ENCODE measurements around the gene KNG1.

GRCh38 chr3:186790261-186790981 lies 73.3 kb downstream of the KNG1 start:
- TF ChIP-seq, protein P1, sequence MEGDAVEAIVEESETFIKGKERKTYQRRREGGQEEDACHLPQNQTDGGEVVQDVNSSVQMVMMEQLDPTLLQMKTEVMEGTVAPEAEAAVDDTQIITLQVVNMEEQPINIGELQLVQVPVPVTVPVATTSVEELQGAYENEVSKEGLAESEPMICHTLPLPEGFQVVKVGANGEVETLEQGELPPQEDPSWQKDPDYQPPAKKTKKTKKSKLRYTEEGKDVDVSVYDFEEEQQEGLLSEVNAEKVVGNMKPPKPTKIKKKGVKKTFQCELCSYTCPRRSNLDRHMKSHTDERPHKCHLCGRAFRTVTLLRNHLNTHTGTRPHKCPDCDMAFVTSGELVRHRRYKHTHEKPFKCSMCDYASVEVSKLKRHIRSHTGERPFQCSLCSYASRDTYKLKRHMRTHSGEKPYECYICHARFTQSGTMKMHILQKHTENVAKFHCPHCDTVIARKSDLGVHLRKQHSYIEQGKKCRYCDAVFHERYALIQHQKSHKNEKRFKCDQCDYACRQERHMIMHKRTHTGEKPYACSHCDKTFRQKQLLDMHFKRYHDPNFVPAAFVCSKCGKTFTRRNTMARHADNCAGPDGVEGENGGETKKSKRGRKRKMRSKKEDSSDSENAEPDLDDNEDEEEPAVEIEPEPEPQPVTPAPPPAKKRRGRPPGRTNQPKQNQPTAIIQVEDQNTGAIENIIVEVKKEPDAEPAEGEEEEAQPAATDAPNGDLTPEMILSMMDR (IDR thresholded peaks at IDR 0.05; ENCODE audit: control extremely low read depth in 1 of 3, insufficient read depth in 1 of 3, low read depth in 1 of 3, low read length in 3 of 3) = no peak
- TF ChIP-seq RNF2 (IDR thresholded peaks at IDR 0.05; ENCODE audit: borderline replicate concordance, low read depth, low read length, missing control alignments, poor library complexity, severe bottlenecking) = no peak
- peak; percentile 54 for TF ChIP-seq TAF1 (IDR thresholded peaks at IDR 0.05; ENCODE audit: low read depth, low read length)
- TF ChIP-seq RBBP5 (IDR thresholded peaks at IDR 0.05; ENCODE audit: borderline replicate concordance, low read depth, low read length) = no peak
- no peak for TF ChIP-seq CEBPB (IDR thresholded peaks at IDR 0.05; ENCODE audit: low read depth, low read length)
- TF ChIP-seq POLR2AphosphoS5 (IDR thresholded peaks at IDR 0.05; ENCODE audit: low read depth, low read length) = peak; percentile 84
- no peak for TF ChIP-seq KDM1A (IDR thresholded peaks at IDR 0.05; ENCODE audit: borderline replicate concordance, low read length)
- TF ChIP-seq JUND (IDR thresholded peaks at IDR 0.05; ENCODE audit: low read length) = no peak
- 0 out of 2 replicates have a peak, but pooled peaks have one; percentile 3 for TF ChIP-seq EGR1 (IDR thresholded peaks at IDR 0.05; ENCODE audit: borderline replicate concordance, low read depth, low read length)
- 0 out of 2 replicates have a peak, but pooled peaks have one; percentile 11 for TF ChIP-seq NRF1 (IDR thresholded peaks at IDR 0.05; ENCODE audit: low read depth, low read length)
- TF ChIP-seq, protein P2, sequence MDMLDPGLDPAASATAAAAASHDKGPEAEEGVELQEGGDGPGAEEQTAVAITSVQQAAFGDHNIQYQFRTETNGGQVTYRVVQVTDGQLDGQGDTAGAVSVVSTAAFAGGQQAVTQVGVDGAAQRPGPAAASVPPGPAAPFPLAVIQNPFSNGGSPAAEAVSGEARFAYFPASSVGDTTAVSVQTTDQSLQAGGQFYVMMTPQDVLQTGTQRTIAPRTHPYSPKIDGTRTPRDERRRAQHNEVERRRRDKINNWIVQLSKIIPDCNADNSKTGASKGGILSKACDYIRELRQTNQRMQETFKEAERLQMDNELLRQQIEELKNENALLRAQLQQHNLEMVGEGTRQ (IDR thresholded peaks at IDR 0.05; ENCODE audit: low read length) = no peak
- no peak for TF ChIP-seq CREB1 (IDR thresholded peaks at IDR 0.05)
- TF ChIP-seq ZNF274 (IDR thresholded peaks at IDR 0.05; ENCODE audit: borderline replicate concordance, extremely low read depth, low read length) = no peak

Measured in H1 (cell line).